T-helper 9 cell (primary cell): ENCODE results near the gene GK2.

ENCODE experiments used
- DNase-seq: peaks from one replicate; pipeline ENCODE4 v3.0.0-alpha.2; 2020
- total RNA-seq, 2 donors: gene quantifications; one replicate each; lab custom pipeline; 2026; lab: John Stamatoyannopoulos, UW

The GK2 gene
- total RNA-seq: 0 reads per million in 2 donors

- DNase-seq: no peak
These were observed at the start of gene GK2 for GRCh38 chr4:79408063-79408462. GK2 (minus strand) TSS chr4:79408228; CDS start chr4:79408200, 28 bp downstream.

GRCh38 chr4:79455216-79455615 lies 47.2 kb upstream of the GK2 start:
- no peak for DNase-seq

DNA sequence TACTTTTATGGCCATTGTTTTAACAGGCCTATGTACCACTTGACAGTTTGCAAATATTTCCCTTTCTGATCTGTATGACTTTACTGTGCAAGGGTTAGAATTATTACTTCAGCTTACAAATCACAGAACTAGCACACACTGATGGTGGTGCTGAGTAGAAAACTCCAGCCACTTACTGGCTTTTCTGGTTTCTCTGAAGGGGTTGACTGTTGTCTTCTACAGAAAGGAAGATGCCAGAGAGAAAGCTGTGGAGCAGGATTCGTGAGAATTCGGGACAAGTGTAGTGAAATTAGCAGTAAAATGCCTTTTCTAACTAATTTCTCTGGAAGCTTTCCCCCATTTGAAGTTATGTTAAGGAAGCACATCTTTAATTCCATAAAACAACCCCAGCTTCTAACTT lies 46.6 kb upstream of the GK2 start:
- DNase-seq: no peak

DNA sequence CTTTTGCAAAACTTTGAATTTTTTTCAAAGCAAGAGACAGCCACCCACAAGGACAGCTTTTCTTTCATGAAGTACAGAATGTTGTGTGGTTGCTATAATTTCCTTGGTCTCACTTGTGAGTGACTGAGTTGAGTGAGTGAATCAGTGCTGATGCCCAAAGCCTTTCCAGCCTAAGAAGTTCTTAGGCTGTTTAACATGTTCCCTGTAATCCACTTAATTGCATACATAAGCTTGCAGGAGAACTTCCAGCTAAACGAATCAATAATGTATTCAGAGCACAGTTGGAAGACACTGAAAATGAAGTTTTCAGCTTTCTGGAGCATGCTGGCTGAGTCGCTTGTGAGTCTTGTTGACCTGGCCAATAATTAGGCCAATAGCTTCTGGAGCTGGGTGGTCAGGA lies 42.0 kb upstream of the GK2 start:
- no peak for DNase-seq

GRCh38 chr4:79446145-79446544 lies 38.1 kb upstream of the GK2 start:
- DNase-seq: no peak

DNA sequence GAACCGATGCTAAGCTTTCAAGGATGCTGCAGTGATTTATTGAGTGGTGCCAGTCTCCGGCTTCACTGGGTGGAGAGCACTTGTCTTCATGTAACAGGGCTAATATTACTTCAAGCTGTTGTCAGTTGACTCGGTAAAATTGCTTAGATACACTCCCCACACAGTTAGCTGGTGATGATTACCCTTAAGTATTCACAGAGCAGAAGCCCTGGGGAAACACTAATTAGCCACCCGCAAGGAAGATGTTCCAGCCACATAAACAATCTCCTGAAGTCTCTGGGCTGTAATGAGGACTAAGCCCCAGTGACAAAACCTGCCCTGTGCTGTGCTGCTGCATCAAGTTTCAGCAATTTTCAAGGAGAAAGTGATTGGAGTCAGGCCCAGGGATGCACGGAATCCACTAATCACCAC lies 37.3 kb upstream of the GK2 start:
- DNase-seq: no peak

DNA sequence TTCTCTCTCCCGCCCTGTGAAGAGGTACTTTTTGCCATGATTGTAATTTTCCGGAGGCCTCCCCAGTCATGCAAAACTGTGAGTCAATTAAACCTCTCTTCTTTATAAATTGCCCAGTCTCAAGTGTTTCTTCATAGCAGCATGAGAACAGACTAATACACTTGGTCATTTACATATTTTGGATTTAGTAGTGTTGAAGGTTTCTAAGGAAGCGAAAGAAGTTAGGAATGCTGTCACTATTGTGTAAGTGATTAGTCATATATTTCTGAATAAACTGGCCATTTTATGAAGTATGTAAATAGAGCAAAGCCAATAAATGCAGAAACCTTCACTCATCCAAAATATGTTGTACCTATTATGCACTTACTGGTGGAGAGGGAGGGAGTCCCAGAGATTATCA lies 34.4 kb upstream of the GK2 start:
- DNase-seq: no peak

DNA sequence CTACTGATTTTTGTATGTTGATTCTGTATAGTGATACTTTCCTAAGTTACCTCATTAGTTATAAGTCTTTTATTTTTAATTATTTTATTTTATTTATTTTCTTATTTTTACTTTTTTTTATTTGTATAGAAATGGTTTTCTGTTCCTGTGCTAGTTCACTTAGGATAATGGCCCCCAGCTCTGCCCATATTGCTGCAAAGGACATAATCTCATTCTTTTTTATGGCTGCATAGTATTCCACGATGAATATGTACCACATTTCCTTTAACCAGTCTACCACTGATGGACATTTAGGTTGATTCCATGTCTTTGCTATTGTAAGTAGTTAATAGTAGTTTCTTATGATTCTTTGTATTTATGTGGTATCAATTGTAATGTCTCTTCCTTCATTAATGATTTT lies 31.5 kb upstream of the GK2 start:
- DNase-seq: no peak

DNA sequence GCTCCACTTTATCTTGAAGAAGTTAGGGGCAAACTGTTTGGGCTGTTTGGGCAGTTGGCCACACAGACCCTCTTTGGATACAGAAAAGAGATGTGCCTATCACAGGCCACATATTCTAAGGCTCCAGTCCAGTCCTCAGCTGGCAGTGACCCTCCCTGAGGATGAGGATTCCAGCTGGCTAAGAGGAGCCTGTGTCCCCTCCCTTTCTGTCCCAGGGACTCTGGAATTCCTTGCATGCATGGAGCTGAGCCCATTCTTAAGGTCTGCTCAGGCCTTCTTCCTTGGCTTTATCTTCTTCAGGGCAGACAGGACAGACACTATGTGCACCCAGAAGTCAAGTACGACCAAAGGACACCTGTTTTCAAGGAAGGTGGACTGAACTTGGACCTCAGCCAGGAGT lies 23.8 kb upstream of the GK2 start:
- no peak for DNase-seq

GRCh38 chr4:79429113-79429903 lies 21.3 kb upstream of the GK2 start:
- DNase-seq: no peak

- DNase-seq: no peak
These were observed 19.0 kb upstream of the GK2 start for GRCh38 chr4:79426989-79427388.

GRCh38 chr4:79425586-79425985 lies 17.6 kb upstream of the GK2 start:
- DNase-seq: no peak

- no peak for DNase-seq
These were observed 13.5 kb upstream of the GK2 start for GRCh38 chr4:79421483-79421882.

DNA sequence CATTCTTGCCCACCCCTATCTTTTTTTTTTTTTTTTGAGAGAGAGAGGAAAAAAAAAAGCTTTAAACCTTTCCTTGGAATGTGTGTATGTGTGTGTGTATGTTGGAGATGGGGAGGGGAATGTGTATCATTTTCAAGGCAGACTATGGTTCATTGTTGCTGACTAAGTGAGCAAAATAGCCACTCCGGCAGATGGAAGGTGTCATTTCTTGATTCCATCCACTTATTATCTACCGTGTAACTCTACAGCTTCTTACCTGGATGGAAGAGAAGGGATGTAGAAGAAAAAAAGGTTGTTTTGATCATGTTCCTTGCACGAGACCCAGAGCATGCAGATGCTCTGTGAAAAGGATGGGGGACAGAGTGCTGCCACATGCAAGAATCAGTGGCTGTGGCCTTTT lies 5.9 kb upstream of the GK2 start:
- no peak for DNase-seq

GRCh38 chr4:79413032-79413885 lies 5.2 kb upstream of the GK2 start:
- no peak for DNase-seq

DNA sequence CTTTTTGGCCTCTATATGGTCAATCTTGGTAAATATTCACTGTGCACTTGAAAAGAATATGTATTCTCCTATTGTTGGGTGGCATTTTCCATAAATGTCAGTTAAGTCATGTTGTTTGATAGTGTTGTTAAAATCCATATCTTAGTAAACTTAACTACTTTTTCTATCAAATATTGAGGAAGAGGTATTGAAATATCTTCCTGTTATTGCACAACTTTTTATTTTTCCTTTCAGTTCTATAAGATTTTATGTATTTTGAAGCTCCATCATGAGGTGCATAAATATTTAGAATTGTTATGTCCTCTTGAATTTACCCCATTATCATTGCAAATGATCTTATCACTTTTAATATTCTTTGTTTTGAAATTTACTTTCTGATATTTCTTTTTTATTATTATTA lies 3.4 kb downstream of the GK2 start:
- DNase-seq: no peak

DNA sequence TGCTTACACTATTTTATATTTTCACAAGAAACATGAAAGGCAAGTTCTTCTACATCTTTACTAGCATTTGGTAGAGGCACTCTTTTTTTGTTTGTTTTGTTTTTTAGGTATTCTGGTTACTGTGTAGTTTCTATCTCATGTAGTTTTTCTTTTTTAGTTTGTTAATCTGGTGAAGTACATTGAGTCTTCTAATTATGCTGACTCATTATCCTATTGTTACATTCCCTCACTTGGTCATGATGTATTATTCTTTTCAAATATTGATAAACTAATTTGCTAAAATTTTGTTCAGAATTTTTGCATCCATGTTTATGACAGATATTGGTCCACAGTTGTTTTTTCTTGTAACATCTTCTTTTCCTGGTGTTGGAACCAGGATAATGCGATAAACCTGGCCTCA lies 4.7 kb downstream of the GK2 start:
- DNase-seq: no peak

GRCh38 chr4:79402332-79402851 lies 5.6 kb downstream of the GK2 start:
- no peak for DNase-seq

DNA sequence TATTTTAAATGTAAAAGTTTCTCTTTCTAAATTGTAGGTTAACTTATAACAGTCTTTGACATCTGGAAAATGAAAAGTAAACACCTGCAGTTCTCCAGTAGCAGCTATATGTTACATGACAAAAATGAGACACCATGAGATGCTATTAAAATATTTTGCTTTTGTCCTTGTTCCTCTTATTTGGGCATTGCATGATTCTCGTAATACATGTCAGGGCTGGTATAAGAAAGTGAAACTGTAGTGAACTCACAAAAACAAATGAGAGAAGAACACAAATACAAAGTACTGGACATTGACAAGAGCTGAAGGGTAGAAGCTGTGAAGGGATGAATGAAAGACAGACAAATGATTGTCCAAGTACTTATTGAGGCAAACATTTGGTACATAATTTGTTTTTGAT lies 9.0 kb downstream of the GK2 start:
- DNase-seq: no peak

GRCh38 chr4:79397951-79398350 lies 10.1 kb downstream of the GK2 start:
- DNase-seq: no peak

DNA sequence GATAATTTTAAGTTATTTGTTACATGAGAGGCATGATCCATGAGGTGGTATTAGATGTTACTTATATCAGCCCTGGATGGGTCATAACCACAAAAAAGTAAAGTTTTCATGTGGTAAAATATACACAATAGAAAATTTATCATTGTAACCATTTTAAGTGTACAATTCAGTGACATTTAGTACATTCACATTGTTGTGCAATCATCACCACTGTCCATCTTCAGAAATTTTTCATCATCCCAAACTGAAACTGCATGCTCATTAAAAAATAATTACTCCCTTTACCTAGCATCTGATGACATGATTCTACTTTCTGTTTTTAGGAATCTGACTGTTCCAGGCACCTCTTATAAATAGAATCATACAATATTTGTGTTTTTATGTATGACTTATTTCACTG lies 11.2 kb downstream of the GK2 start:
- no peak for DNase-seq

- DNase-seq: no peak
These were observed 12.2 kb downstream of the GK2 start for GRCh38 chr4:79395841-79396240.

DNA sequence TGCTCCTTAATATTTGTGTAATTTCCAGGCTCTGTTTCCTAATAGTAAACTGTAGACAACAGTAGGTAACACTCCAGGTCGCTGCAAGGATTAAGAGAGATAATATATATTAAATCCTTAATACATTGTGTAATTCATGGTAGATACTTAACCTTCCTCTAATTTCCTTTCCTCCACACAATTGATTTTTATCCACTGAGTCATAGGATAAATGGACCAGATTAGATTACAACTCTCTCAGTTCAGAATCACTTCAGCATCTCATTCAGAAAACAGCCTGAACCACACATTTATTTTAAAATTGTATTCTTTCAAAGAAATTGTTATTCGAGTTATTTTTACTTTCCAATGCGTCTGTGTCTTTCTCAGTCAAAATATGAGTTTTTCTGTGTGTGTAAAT lies 17.1 kb downstream of the GK2 start:
- no peak for DNase-seq

DNA sequence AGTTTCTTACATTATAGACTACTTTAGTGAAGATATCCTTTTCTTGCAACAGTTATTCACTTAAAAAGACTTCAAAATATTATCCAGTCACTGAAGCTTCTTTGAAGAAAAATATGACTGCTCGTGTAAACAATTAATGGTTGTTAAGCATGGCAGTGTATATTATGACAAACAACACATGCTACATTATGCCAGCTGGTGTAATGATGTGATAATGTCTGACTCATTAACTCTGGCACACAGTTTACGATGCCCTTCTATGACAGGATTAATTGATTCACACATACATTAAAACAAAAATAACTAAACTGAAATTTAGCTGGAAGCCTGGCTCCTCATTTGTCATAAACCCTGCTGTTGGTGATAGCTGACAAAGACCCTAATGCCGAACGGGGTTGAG lies 22.4 kb downstream of the GK2 start:
- no peak for DNase-seq
